Spleen (tissue), 11 donors: Measurements from ENCODE around the gene TMEM270. TPM values are rescaled to one million over a fixed set of nuclear protein-coding genes. Genes with fewer than 3 reads are reported as not detected.
"Not testable (repeated sequence)": the region's sequence is repeated elsewhere in the genome, so short reads cannot be mapped to it uniquely, and the experiment has no call there.

Experiments used
- DNase-seq: peaks from one replicate; pipeline ENCODE4 v3.0.0-alpha.2; 2020
- H3K27ac ChIP-seq, 8 donors: fragments of 200-600 bp; sonication (generic) in 7 of 8; 1 replicate in 4 of 8; 2 replicates in 4 of 8; pipeline versions ENCODE4 v1.5.0 to v1.8.0; 2016 to 2021; ENCODE audit warnings: inconsistent platforms in 4 of 8, mild to moderate bottlenecking in 4 of 8, moderate library complexity in 1 of 8
- H3K27me3 ChIP-seq, 7 donors: fragments of 200-600 bp; sonication (generic) in 6 of 7; replicated peaks in 1 of 7; 1 replicate in 4 of 7; 2 replicates in 3 of 7; pipeline versions ENCODE4 v1.5.0 to v1.8.0; 2016 to 2021; ENCODE audit warnings: inconsistent platforms in 3 of 7, mild to moderate bottlenecking in 1 of 7
- H3K36me3 ChIP-seq, 6 donors: fragments of 200-600 bp; sonication (generic) in 5 of 6; 1 replicate in 4 of 6; 2 replicates in 2 of 6; pipeline versions ENCODE4 v1.5.0 to v1.8.0; 2016 to 2021; ENCODE audit warnings: inconsistent platforms in 2 of 6
- H3K4me1 ChIP-seq, 6 donors: fragments of 200-600 bp; sonication (generic) in 5 of 6; 1 replicate in 3 of 6; 2 replicates in 3 of 6; pipeline versions ENCODE4 v1.5.0 to v1.8.0; 2016 to 2021; ENCODE audit warnings: inconsistent platforms in 3 of 6
- H3K4me3 ChIP-seq, 8 donors: fragments of 200-600 bp; sonication (generic) in 7 of 8; 1 replicate in 4 of 8; 2 replicates in 4 of 8; pipeline versions ENCODE4 v1.5.0 to v1.8.0; 2016 to 2021; ENCODE audit warnings: inconsistent platforms in 4 of 8, mild to moderate bottlenecking in 4 of 8, moderate library complexity in 2 of 8
- H3K9me3 ChIP-seq, 8 donors: fragments of 200-600 bp; sonication (generic) in 7 of 8; 1 replicate in 4 of 8; 2 replicates in 4 of 8; pipeline versions ENCODE4 v1.5.0 to v1.8.0; 2016 to 2021; ENCODE audit warnings: inconsistent platforms in 4 of 8
- POLR2A ChIP-seq, 3 donors: fragments of 450-650 bp; IDR thresholded peaks; one replicate each; pipeline ENCODE4 v1.5.1; 2017; ENCODE audit warnings: antibody characterized with exemption in 3 of 3, mild to moderate bottlenecking in 1 of 3
- POLR2AphosphoS5 ChIP-seq, 3 donors: sonication (generic); formaldehyde crosslinking; IDR thresholded peaks; one replicate each; pipeline ENCODE4 v1.5.1; 2017; ENCODE audit warnings: antibody characterized with exemption in 3 of 3
- WGBS, 5 donors: extraction: QIAGEN DNeasy Blood & Tissue Kit in 3 of 5; methylation state at CpG; one replicate each; pipeline versions ENCODE4 v1.1.5 to v1.1.7; 2013 to 2018; 5-methylcytosine and 5-hydroxymethylcytosine counted together
- intact Hi-C: fragments of 100-400 bp; cut with DNase I; formaldehyde crosslinking; loops from one replicate; pipeline ENCODE4 v1.15.0; 2023; ENCODE audit warnings: low total_unique reads
- polyA plus RNA-seq, 3 donors: library from polyadenylated mRNA; stranded (reverse); fragments of 200-250 nt; gene quantifications; one replicate each; pipeline ENCODE4 v1.2.1, GENCODE V29; 2013
- total RNA-seq, 7 donors: library from RNA; depleted of rRNA in 3 of 7; stranded (reverse); fragments of >200 nt in 3 of 7; fragmentation: NEBNext Ultra II Directional in 4 of 7; extraction: Animal tissue kit (Norgen Biotek cat#: 25700) in 4 of 7; gene quantifications; one replicate each; pipeline versions ENCODE4 v1.1.0 to v1.2.1, GENCODE V29; 2016 to 2021
- TF ChIP-seq, protein P1 (sequence below), 11 experiments: fragments of 200-600 bp in 7 of 11; fragments of 450-650 bp in 4 of 11; sonication (generic) in 4 of 11; IDR thresholded peaks in 8 of 11; conservative IDR thresholded peaks in 3 of 11; 1 replicate in 7 of 11; 2 replicates in 4 of 11; pipeline versions ENCODE4 v1.4.0 to v1.8.0; 2016 to 2021; ENCODE audit warnings: antibody characterized with exemption in 11 of 11, inconsistent platforms in 4 of 11, mild to moderate bottlenecking in 1 of 11
- donor health status: healthy with polysubstance abuse.
- donor health status: DM: no; HTN: no; CAD: no; lungs with moderate emphysema.
- donor health status: DM: no; HTN: no; CAD: no.
- donor health status: Bipolar disorder and iron deficiency.
- donor health status: healthy.
- donor health status: DM: no; HTN: no; CAD: no.
- donor health status: DM: yes; HTN: yes; CAD: no.

TMEM270 gene
- total and polyA plus RNA-seq, 10 donors: not detected

DNA sequence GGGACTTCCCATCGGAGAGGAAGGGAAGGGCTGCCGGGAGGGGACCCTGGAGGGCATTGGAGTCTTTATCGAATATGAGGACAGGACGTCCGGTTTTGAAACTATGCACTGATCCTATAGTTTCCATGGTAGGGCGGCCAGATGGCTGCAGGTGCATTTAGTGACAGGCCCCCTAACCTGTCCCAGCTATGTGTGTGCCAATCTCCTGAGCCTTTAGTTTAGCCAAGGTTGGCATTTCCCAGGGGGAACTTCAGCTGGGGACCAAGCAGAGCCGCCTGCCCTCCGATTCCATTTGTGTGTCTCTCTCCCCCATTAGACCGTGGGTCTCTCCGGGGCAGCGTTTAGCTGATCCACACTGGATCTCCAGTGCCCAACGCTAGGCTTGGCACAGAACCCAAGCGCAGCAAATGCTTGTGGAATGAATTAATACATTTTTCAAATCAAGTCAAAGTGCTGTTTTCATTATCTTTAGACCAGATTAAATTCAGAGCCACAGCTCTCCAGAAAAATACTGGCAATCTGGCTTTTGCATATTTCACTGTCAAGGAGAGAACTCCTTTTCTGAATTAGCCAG lies 19.9 kb downstream of the TMEM270 start:
- H3K4me3 ChIP-seq: no peak overlapping the region
- TF ChIP-seq POLR2AphosphoS5 (IDR thresholded peaks at IDR 0.05) (no peak), POLR2A (IDR thresholded peaks at IDR 0.05) (no peak)
- TF ChIP-seq, protein P1, sequence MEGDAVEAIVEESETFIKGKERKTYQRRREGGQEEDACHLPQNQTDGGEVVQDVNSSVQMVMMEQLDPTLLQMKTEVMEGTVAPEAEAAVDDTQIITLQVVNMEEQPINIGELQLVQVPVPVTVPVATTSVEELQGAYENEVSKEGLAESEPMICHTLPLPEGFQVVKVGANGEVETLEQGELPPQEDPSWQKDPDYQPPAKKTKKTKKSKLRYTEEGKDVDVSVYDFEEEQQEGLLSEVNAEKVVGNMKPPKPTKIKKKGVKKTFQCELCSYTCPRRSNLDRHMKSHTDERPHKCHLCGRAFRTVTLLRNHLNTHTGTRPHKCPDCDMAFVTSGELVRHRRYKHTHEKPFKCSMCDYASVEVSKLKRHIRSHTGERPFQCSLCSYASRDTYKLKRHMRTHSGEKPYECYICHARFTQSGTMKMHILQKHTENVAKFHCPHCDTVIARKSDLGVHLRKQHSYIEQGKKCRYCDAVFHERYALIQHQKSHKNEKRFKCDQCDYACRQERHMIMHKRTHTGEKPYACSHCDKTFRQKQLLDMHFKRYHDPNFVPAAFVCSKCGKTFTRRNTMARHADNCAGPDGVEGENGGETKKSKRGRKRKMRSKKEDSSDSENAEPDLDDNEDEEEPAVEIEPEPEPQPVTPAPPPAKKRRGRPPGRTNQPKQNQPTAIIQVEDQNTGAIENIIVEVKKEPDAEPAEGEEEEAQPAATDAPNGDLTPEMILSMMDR (IDR thresholded peaks at IDR 0.05 in 8 of 11, conservative IDR thresholded peaks at IDR 0.05 in 3 of 11): no peak
- no peak for DNase-seq
- H3K36me3 ChIP-seq: no peaks in the 10 kb centered on the region
- H3K27ac ChIP-seq: peak overlapping the region in 3 of 8 donors; percentile 36 to 43 (median 40)
- H3K27me3 ChIP-seq: no peaks in the 10 kb centered on the region
- peaks cover 0 to 30% (median 12%) of the 10 kb centered on the region in 6 donors for H3K4me1 ChIP-seq
- no peaks in the 10 kb centered on the region for H3K9me3 ChIP-seq
- 65 to 84% (median 71%) methylated on average over 13 of the region's 13 CpGs for WGBS, 5 donors
- intact Hi-C loops: no loop called here

DNA sequence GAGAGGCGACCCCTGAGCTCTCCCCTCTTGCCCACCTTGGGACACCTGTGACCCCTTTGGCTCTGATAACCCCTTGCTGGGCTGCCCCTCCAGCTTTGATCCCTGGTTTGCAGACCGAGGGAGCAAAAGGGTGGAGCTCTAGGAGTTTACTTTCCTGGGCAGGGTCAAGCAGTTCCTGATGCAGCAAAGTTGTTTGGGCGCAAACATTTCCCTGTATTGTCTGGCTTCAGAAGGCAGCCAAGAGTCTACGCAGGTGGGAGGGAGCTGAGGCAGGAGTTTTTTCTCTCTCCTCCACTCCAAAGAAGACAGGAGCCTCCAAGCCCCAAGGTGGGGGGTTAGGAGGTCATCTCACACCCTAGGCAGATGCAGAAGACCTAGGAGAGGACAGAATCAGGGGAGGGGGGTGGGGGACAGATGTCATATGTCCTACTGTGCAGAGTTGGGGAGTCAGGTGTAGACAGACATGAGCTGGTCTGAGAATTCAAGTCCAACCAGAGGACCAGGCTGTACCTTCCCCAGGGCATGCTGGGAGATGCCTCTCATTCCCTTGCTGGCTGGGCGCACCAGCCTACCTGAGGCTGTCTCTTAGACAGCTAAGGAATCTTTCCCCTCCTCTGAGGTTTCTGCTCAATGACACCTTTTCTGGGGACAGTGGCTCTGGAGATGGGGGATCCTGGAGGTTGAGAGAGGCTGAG lies 20.5 kb downstream of the TMEM270 start:
- WGBS, 5 donors: 65 to 78% (median 68%) methylated on average over 5 of the region's 5 CpGs
- TF ChIP-seq POLR2AphosphoS5 (IDR thresholded peaks at IDR 0.05) (no peak), POLR2A (IDR thresholded peaks at IDR 0.05) (no peak)
- TF ChIP-seq, protein P1 (IDR thresholded peaks at IDR 0.05 in 8 of 11, conservative IDR thresholded peaks at IDR 0.05 in 3 of 11): no peak
- Histone ChIP-seq H3K27ac (peak overlapping the region in 2 of 8 donors; percentile 40 to 43), H3K9me3 (no peaks in the 10 kb centered on the region), H3K4me3 (no peak overlapping the region), H3K4me1 (peaks cover 4 to 35% (median 18%) of the 10 kb centered on the region in 6 donors), H3K27me3 (peaks cover 0 to 6% (median 0%) of the 10 kb centered on the region in 7 donors), H3K36me3 (no peaks in the 10 kb centered on the region)
- DNase-seq: no peak
- intact Hi-C loops: no loop called here

DNA sequence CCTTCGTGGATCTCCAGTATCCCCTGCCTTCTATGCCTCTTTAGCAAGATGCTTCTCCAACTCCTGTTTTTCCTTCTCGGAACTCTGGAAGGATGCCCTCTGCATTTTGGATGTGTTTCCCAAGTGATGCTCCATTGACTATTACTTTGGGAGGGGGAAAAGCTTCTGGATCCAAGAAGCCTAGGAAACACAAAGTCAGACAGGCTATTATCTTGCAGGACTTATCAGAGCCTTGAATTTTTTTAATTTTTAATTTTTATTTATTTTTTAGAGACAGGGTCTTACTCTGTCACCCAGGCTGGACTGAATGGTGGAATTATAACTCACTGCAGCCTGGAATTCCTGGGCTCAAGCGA lies 21.1 kb downstream of the TMEM270 start:
- Histone ChIP-seq H3K4me3 (no peak overlapping the region), H3K27me3 (peaks cover 0 to 12% (median 0%) of the 10 kb centered on the region in 7 donors), H3K27ac (no peak overlapping the region), H3K36me3 (no peaks in the 10 kb centered on the region), H3K4me1 (peaks cover 7 to 40% (median 20%) of the 10 kb centered on the region in 6 donors), H3K9me3 (no peaks in the 10 kb centered on the region)
- no peak for DNase-seq
- 79 to 97% (median 88%) methylated on average over 3 of the region's 3 CpGs for WGBS, 5 donors
- intact Hi-C loops: no loop called here
- TF ChIP-seq POLR2AphosphoS5 (IDR thresholded peaks at IDR 0.05) (no peak), POLR2A (IDR thresholded peaks at IDR 0.05) (no peak)
- TF ChIP-seq, protein P1 (IDR thresholded peaks at IDR 0.05 in 8 of 11, conservative IDR thresholded peaks at IDR 0.05 in 3 of 11): no peak

DNA sequence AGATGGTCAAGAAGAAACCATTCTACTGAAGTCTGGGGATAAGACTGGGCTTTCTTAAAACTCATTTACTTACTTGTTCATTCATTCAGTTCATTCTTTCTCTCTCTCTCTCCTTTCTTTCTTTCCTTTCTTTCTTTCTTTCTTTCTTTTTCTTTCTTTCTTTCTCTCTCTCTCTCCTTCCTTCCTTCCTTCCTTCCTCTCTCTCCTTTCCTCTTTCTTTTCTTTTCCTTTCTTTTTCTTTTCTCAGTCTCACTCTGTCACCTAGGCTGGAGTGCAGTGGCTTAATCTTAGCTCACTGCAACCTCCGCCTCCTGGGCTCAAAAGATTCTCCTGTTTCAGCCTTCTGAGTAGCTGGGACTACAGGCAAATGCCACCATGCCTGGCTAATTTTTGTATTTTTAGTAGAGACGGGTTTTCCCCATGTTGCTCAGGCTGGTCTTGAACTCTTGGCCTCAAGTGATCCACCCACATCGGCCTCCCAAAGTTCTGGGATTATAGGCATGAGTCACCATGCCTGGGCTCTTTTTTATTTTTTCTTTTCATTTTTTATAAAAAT lies 24.0 kb downstream of the TMEM270 start:
- H3K27ac ChIP-seq, DNase-seq, H3K4me3 ChIP-seq, intact Hi-C loops, H3K36me3 ChIP-seq, H3K9me3 ChIP-seq: not testable (repeated sequence)
- WGBS, 5 donors: 69 to 84% (median 78%) methylated on average over 3 of the region's 3 CpGs
- Histone ChIP-seq H3K4me1 (peaks cover 7 to 33% (median 19%) of the 10 kb centered on the region in 6 donors), H3K27me3 (peaks cover 0 to 18% (median 0%) of the 10 kb centered on the region in 7 donors)
